H1 (cell line): Measurements from ENCODE around the gene TNIK. TPM values are rescaled to one million over a fixed set of nuclear protein-coding genes. Genes with fewer than 3 reads are reported as not detected.

ENCODE experiments used
- CTCF ChIA-PET: fragments of 300-600 bp; sonication (Branson Sonifier 250); formaldehyde crosslinking; loops from one replicate; lab custom pipeline; 2021; ENCODE audit not compliant: partially characterized antibody; lab: Charles Lee
- POLR2A ChIA-PET: fragments of 300-600 bp; sonication (Branson Sonifier 250); formaldehyde crosslinking; loops from one replicate; lab custom pipeline; 2021; ENCODE audit warnings: inconsistent platforms; ENCODE audit not compliant: partially characterized antibody; lab: Charles Lee
- DNase-seq, 2 experiments: peaks; one replicate each; pipeline versions ENCODE4 v3.0.0 to v3.0.0-alpha.2; 2010 to 2022; ENCODE audit warnings: low spot score in 2 of 2, low read depth in 1 of 2, mixed read lengths in 1 of 2
- FAIRE-seq: peaks from 2 replicates; lab custom pipeline; 2011; peaks lifted over from hg19 to GRCh38; lab: Jason Lieb, UNC
- H2AFZ ChIP-seq: 2 replicates; pipeline ENCODE4 v1.8.1; 2012; ENCODE audit warnings: low read length, inconsistent platforms
- H2AK5ac ChIP-seq: 2 replicates; pipeline ENCODE4 v1.6.1; 2013; ENCODE audit warnings: low read depth, low read length
- H2BK120ac ChIP-seq: replicated peaks from 2 replicates; pipeline ENCODE3; 2013; ENCODE audit warnings: low read depth, low read length, inconsistent platforms
- H2BK12ac ChIP-seq: 2 replicates; pipeline ENCODE4 v1.6.1; 2013; ENCODE audit warnings: low read depth, low read length
- H2BK15ac ChIP-seq: 2 replicates; pipeline ENCODE4 v1.6.1; 2013; ENCODE audit warnings: low read length
- H2BK20ac ChIP-seq: 2 replicates; pipeline ENCODE4 v1.6.1; 2013; ENCODE audit warnings: low read length
- H2BK5ac ChIP-seq: 2 replicates; pipeline ENCODE4 v1.6.1; 2013; ENCODE audit warnings: low read depth, low read length
- H3K14ac ChIP-seq: 2 replicates; pipeline ENCODE4 v1.6.1; 2013; ENCODE audit warnings: inconsistent platforms; ENCODE audit not compliant: insufficient read length
- H3K18ac ChIP-seq: 2 replicates; pipeline ENCODE4 v1.6.1; 2013; ENCODE audit warnings: low read length; ENCODE audit errors: extremely low read depth
- H3K23ac ChIP-seq: 2 replicates; pipeline ENCODE4 v1.6.1; 2013; ENCODE audit warnings: inconsistent platforms; ENCODE audit not compliant: insufficient read length
- H3K23me2 ChIP-seq: 2 replicates; pipeline ENCODE4 v1.6.1; 2013; ENCODE audit warnings: low read depth, low read length
- H3K27ac ChIP-seq: 2 replicates; pipeline ENCODE4 v1.6.1; 2011; ENCODE audit warnings: low read depth, low read length, inconsistent platforms
- H3K27me3 ChIP-seq, 4 experiments: replicated peaks in 1 of 4; 1 replicate in 1 of 4; 2 replicates in 3 of 4; pipeline versions ENCODE4 v1.6.1 to v1.8.1; 2011 to 2013; ENCODE audit warnings: low read length in 3 of 4, mild to moderate bottlenecking in 3 of 4, inconsistent platforms in 2 of 4, mixed read lengths in 2 of 4, moderate library complexity in 1 of 4; ENCODE audit not compliant: control insufficient read depth in 3 of 4, insufficient read depth in 3 of 4; ENCODE audit errors: extremely low read depth in 1 of 4
- H3K36me3 ChIP-seq, 4 experiments: 2 replicates each; pipeline versions ENCODE4 v1.6.1 to v1.8.1; 2011 to 2013; ENCODE audit warnings: mild to moderate bottlenecking in 4 of 4, low read length in 3 of 4, moderate library complexity in 2 of 4, control low read depth in 1 of 4, inconsistent platforms in 1 of 4; ENCODE audit not compliant: insufficient read depth in 4 of 4, control insufficient read depth in 2 of 4
- H3K4ac ChIP-seq: replicated peaks from 2 replicates; pipeline ENCODE3; 2013; ENCODE audit warnings: low read length, low read depth, mixed read lengths, inconsistent platforms; ENCODE audit not compliant: insufficient read length
- H3K4me1 ChIP-seq, 4 experiments: replicated peaks in 1 of 4; 1 replicate in 1 of 4; 2 replicates in 3 of 4; pipeline versions ENCODE4 v1.6.1 to v1.8.1; 2011 to 2013; ENCODE audit warnings: low read length in 3 of 4, inconsistent platforms in 2 of 4, mixed read lengths in 1 of 4; ENCODE audit not compliant: insufficient read depth in 4 of 4, control insufficient read depth in 3 of 4
- H3K4me2 ChIP-seq, 2 experiments: 2 replicates each; pipeline versions ENCODE4 v1.6.1 to v1.8.1; 2011 to 2013; ENCODE audit warnings: low read depth in 2 of 2, low read length in 2 of 2, control low read depth in 1 of 2, inconsistent platforms in 1 of 2, mild to moderate bottlenecking in 1 of 2; ENCODE audit not compliant: insufficient read depth in 1 of 2
- H3K4me3 ChIP-seq, 4 experiments: fragments of 200-600, 300-600 bp in 1 of 4; sonication (generic), shearing (Covaris generic), sonication (Bioruptor Twin) in 1 of 4; 2 replicates each; pipeline versions ENCODE4 v1.5.1 to v1.8.1; 2011 to 2016; ENCODE audit warnings: low read length in 4 of 4, low read depth in 3 of 4, control low read depth in 2 of 4, inconsistent platforms in 2 of 4, mild to moderate bottlenecking in 2 of 4, mixed read lengths in 1 of 4, moderate library complexity in 1 of 4; ENCODE audit not compliant: insufficient read depth in 2 of 4; ENCODE audit errors: extremely low read depth in 1 of 4
- H3K56ac ChIP-seq: replicated peaks from 2 replicates; pipeline ENCODE3; 2013; ENCODE audit warnings: low read depth, mild to moderate bottlenecking, mixed read lengths, low read length, inconsistent platforms; ENCODE audit not compliant: insufficient read length
- H3K79me1 ChIP-seq: 2 replicates; pipeline ENCODE4 v1.6.1; 2013; ENCODE audit warnings: low read depth, low read length, control low read depth
- H3K79me2 ChIP-seq, 2 experiments: 2 replicates each; pipeline versions ENCODE4 v1.6.1 to v1.8.1; 2012 to 2013; ENCODE audit warnings: low read length in 2 of 2, mild to moderate bottlenecking in 2 of 2, inconsistent platforms in 1 of 2; ENCODE audit not compliant: insufficient read depth in 2 of 2, control insufficient read depth in 1 of 2
- H3K9ac ChIP-seq, 4 experiments: replicated peaks in 1 of 4; 1 replicate in 1 of 4; 2 replicates in 3 of 4; pipeline versions ENCODE4 v1.6.1 to v1.8.1; 2011 to 2013; ENCODE audit warnings: low read depth in 3 of 4, low read length in 3 of 4, control low read depth in 2 of 4, mild to moderate bottlenecking in 2 of 4, moderate library complexity in 2 of 4, inconsistent platforms in 1 of 4; ENCODE audit errors: extremely low read depth in 1 of 4
- H3K9me3 ChIP-seq, 2 experiments: 2 replicates each; pipeline versions ENCODE4 v1.6.1 to v1.8.1; 2012 to 2013; ENCODE audit warnings: mild to moderate bottlenecking in 2 of 2, moderate library complexity in 2 of 2, control low read depth in 1 of 2, inconsistent platforms in 1 of 2, low read depth in 1 of 2, low read length in 1 of 2, mixed read lengths in 1 of 2; ENCODE audit not compliant: insufficient read depth in 2 of 2
- H4K20me1 ChIP-seq, 2 experiments: replicated peaks in 1 of 2; 2 replicates each; pipeline versions ENCODE3 to v1.8.1; 2011 to 2013; ENCODE audit warnings: inconsistent platforms in 2 of 2, low read length in 2 of 2, mild to moderate bottlenecking in 1 of 2; ENCODE audit not compliant: insufficient read depth in 2 of 2, control insufficient read depth in 1 of 2
- H4K5ac ChIP-seq: 2 replicates; pipeline ENCODE4 v1.6.1; 2013; ENCODE audit warnings: low read length, low read depth, mixed read lengths, inconsistent platforms; ENCODE audit not compliant: insufficient read length
- H4K8ac ChIP-seq: 2 replicates; pipeline ENCODE4 v1.8.0; 2013; ENCODE audit warnings: mild to moderate bottlenecking, moderate library complexity, low read length, inconsistent platforms; ENCODE audit not compliant: insufficient read depth; ENCODE audit errors: extremely low read depth
- H4K91ac ChIP-seq: replicated peaks from 2 replicates; pipeline ENCODE3; 2013; ENCODE audit warnings: low read length, mixed read lengths, inconsistent platforms; ENCODE audit not compliant: insufficient read length
- HDAC6 ChIP-seq: IDR thresholded peaks from one replicate; pipeline ENCODE4 v1.7.1; 2012; ENCODE audit warnings: low read depth, mild to moderate bottlenecking, inconsistent platforms, low read length, moderate library complexity
- SAP30 ChIP-seq: fragments of 300-600 bp; sonication (generic); IDR thresholded peaks from 2 replicates; pipeline ENCODE4 v1.7.1; 2012; ENCODE audit warnings: low read length, moderate library complexity, mild to moderate bottlenecking, inconsistent platforms; ENCODE audit not compliant: insufficient read depth, insufficient replicate concordance
- TAF7 ChIP-seq: optimal IDR thresholded peaks from 2 replicates; pipeline ENCODE3; 2011; ENCODE audit warnings: low read depth, mild to moderate bottlenecking, inconsistent platforms, low read length, moderate library complexity, borderline replicate concordance
- WGBS, 2 experiments: shearing (Covaris generic) in 1 of 2; methylation state at CpG; one replicate each; pipeline versions ENCODE4 v1.1.6 to v1.1.7; 2013 to 2015; ENCODE audit warnings: low lambda C conversion rate in 2 of 2, mixed read lengths in 2 of 2, inconsistent platforms in 1 of 2, low coverage in 1 of 2, missing lambda C conversion rate in 1 of 2; ENCODE audit not compliant: insufficient replicate concordance in 2 of 2, insufficient coverage in 1 of 2, insufficient read length in 1 of 2; ENCODE audit errors: extremely low coverage in 1 of 2, missing lambda C conversion rate in 1 of 2; 5-methylcytosine and 5-hydroxymethylcytosine counted together
- polyA plus RNA-seq, 7 experiments: library from polyadenylated mRNA; depleted of rRNA in 3 of 7; stranded (reverse) in 5 of 7; unstranded in 2 of 7; fragments of >200 nt in 5 of 7; fragments of 200-250 nt in 2 of 7; gene quantifications; 1 replicate in 5 of 7; 2 replicates in 1 of 7; 4 replicates in 1 of 7; pipeline versions ENCODE4 v1.2.1 to v1.2.3, GENCODE V29; 2011 to 2013; ENCODE audit warnings: missing spikeins in 2 of 7, mixed read lengths in 2 of 7
- total RNA-seq: library from RNA; stranded (reverse); fragmentation: NEBNext Ultra II Directional; extraction: Animal tissue kit (Norgen Biotek cat#: 25700); gene quantifications from 2 replicates; pipeline ENCODE4 v1.2.1, GENCODE V29; 2021

Gene TNIK
- total and polyA plus RNA-seq, 2 of the 8 experiments (the other 6 are each of a cell fraction or from before 2014, with no cell fraction given) = 7.4 to 42.0 TPM

GRCh38 chr3:171176244-171176933, 283.8 kb downstream of the TNIK start:
- H3K27ac ChIP-seq = no peak overlapping the region
- H2BK12ac ChIP-seq = no peak overlapping the region
- no peak overlapping the region for H3K14ac ChIP-seq

More at GRCh38 chr3:171176244-171176933, 283.8 kb downstream of the TNIK start:
- TF ChIP-seq TAF7 = no peak
- TF ChIP-seq SAP30 = no peak
- TF ChIP-seq HDAC6 = no peak
- DNase-seq (no peak), FAIRE-seq (no peak)
- no peak overlapping the region for H3K23ac ChIP-seq
- no peaks in the 10 kb centered on the region for H3K9me3 ChIP-seq
- no peaks in the 10 kb centered on the region; the same call in 1 of the 2 replicates for H3K79me1 ChIP-seq
- no peak overlapping the region for H2BK15ac ChIP-seq
- no peak overlapping the region for H2BK120ac ChIP-seq
- H2AFZ ChIP-seq = no peak overlapping the region
- no peak overlapping the region for H2BK20ac ChIP-seq
- no peak overlapping the region for H4K91ac ChIP-seq
- H3K18ac ChIP-seq = no peak overlapping the region
- no peak overlapping the region for H2AK5ac ChIP-seq
- no peak overlapping the region for H3K4me2 ChIP-seq
- H3K9ac ChIP-seq = no peak overlapping the region
- no peaks in the 10 kb centered on the region for H3K36me3 ChIP-seq
- CTCF ChIA-PET = interaction anchor here (1.7 to 2.1 kb wide), 2 partner anchors 10 to 13 kb away, joined by 8 to 9 read pairs; no protein-coding TSS in a partner anchor
- no peak overlapping the region for H4K5ac ChIP-seq
- POLR2A ChIA-PET = no interaction called here
- 94% methylated on average over 5 of the region's 5 CpGs; no CpG with 5 or more reads in 1 of the 2 experiments for WGBS, 2 experiments
- no peaks in the 10 kb centered on the region for H4K20me1 ChIP-seq
- H3K23me2 ChIP-seq = no peaks in the 10 kb centered on the region
- no peaks in the 10 kb centered on the region for H3K27me3 ChIP-seq
- H4K8ac ChIP-seq = no peak overlapping the region
- H3K56ac ChIP-seq = no peak overlapping the region
- no peak overlapping the region for H3K4me3 ChIP-seq
- no peaks in the 10 kb centered on the region for H3K4me1 ChIP-seq
- H2BK5ac ChIP-seq = no peak overlapping the region
- H3K4ac ChIP-seq = no peak overlapping the region
- H3K79me2 ChIP-seq = no peaks in the 10 kb centered on the region
